ENCODE measurements around the gene CHST1.

- TF ChIP-seq CTCF (IDR thresholded peaks at IDR 0.05) (no peak), EZH2 (IDR thresholded peaks at IDR 0.05) (no peak)
These were observed 18.1 kb downstream of the CHST1 start for GRCh38 chr11:45647329-45647728.
